Progenitor cell of endocrine pancreas (in vitro differentiated cells): ENCODE data around the gene GDI1. TPM values are rescaled to one million over a fixed set of nuclear protein-coding genes. Genes with fewer than 3 reads are reported as not detected.
A peak's percentile ranks its signal among the peaks of the same experiment; 100 is the strongest.

Experiments used
- DNase-seq: peaks from one replicate; pipeline ENCODE4 v3.0.0; 2021; ENCODE audit warnings: low spot score; ENCODE audit not compliant: unreplicated experiment
- H3K27ac Mint-ChIP-seq: 2 replicates; pipeline ENCODE4 v1.8.0; 2021; ENCODE audit warnings: mild to moderate bottlenecking, moderate library complexity, mixed read lengths
- H3K27me3 Mint-ChIP-seq: 2 replicates; pipeline ENCODE4 v1.8.0; 2021; ENCODE audit warnings: mixed read lengths
- H3K36me3 Mint-ChIP-seq: 2 replicates; pipeline ENCODE4 v1.8.0; 2022; ENCODE audit warnings: mixed read lengths; ENCODE audit not compliant: insufficient read depth
- H3K4me1 Mint-ChIP-seq: 2 replicates; pipeline ENCODE4 v1.8.0; 2021; ENCODE audit warnings: low read depth, mixed read lengths
- H3K4me3 Mint-ChIP-seq: 2 replicates; pipeline ENCODE4 v1.8.0; 2021; ENCODE audit warnings: low read depth, mild to moderate bottlenecking, moderate library complexity, mixed read lengths
- H3K9me3 Mint-ChIP-seq: 2 replicates; pipeline ENCODE4 v1.8.0; 2021; ENCODE audit warnings: low read depth, mixed read lengths
- CTCF ChIP-seq: fragments of 200-600 bp; sonication (generic); IDR thresholded peaks from one replicate; pipeline ENCODE4 v1.5.0; 2021; ENCODE audit warnings: antibody characterized with exemption, mild to moderate bottlenecking; ENCODE audit not compliant: unreplicated experiment
- microRNA-seq: library from miRNA; unstranded; fragments of <30 nt; microRNA quantifications from one replicate; pipeline ENCODE4 v1.1.0, GENCODE V29; 2020; ENCODE audit warnings: borderline number of aligned reads; ENCODE audit not compliant: unreplicated experiment
- total RNA-seq: library from RNA; stranded (reverse); gene quantifications from 2 replicates; pipeline ENCODE4 v1.2.1, GENCODE V29; 2021

Gene GDI1
- total RNA-seq, 1 donor from 2014 or later = 151 TPM

- Mint-ChIP-seq H3K27me3 (no peaks in the 10 kb centered on the region), H3K9me3 (peaks cover 6% of the 10 kb centered on the region), H3K36me3 (peaks cover 2% of the 10 kb centered on the region)
Measured at GRCh38 chrX:154490414-154491083, 53.6 kb downstream of the GDI1 start, which contains the start of gene SLC10A3. SLC10A3 (minus strand) TSS chrX:154490629; CDS start chrX:154488940, 1,689 bp downstream.

More at GRCh38 chrX:154490414-154491083, 53.6 kb downstream of the GDI1 start, which contains the start of gene SLC10A3:
- H3K4me3 Mint-ChIP-seq = peak within 1 kb of the TSS; percentile 78
- peak within 1 kb of the TSS; percentile 98 for H3K27ac Mint-ChIP-seq
- H3K4me1 Mint-ChIP-seq = peaks cover 3% of the 10 kb centered on the region
- peak; percentile 81 for DNase-seq
- TF ChIP-seq CTCF = no peak

Small RNA genes lying within 50 kb of the gene (microRNA-seq; reads per million reads assigned to microRNA genes)
- gene MIR6858 = 9.6 reads per million, percentile 16 among the genes with 10 or more reads in this experiment

Other genes starting within 250 kb of the GDI1 start
- gene OPN1MW2, start 217.4 kb upstream of the GDI1 start, total RNA-seq = not detected in 2 replicates
- not detected in 2 replicates for gene OPN1MW3, start 179.6 kb upstream of the GDI1 start, total RNA-seq
- not detected in 2 replicates for gene TEX28, start 142.0 kb upstream of the GDI1 start, total RNA-seq
- gene TKTL1, start 141.4 kb upstream of the GDI1 start, total RNA-seq = not detected in 2 replicates
- 765 and 777 TPM in 2 replicates for gene FLNA, start 62.5 kb upstream of the GDI1 start, total RNA-seq
- 42.5 and 45.9 TPM in 2 replicates for gene EMD, start 57.9 kb upstream of the GDI1 start, total RNA-seq
- 2,364 and 2,443 TPM in 2 replicates for gene RPL10, start 38.8 kb upstream of the GDI1 start, total RNA-seq
- 12.7 and 14.3 TPM in 2 replicates for gene DNASE1L1, start 27.9 kb upstream of the GDI1 start, total RNA-seq
- 34.5 and 38.4 TPM in 2 replicates for gene TAFAZZIN, start 25.6 kb upstream of the GDI1 start, total RNA-seq
- 82.1 and 87.5 TPM in 2 replicates for gene ATP6AP1, start 8.5 kb upstream of the GDI1 start, total RNA-seq
- 65.8 and 66.7 TPM in 2 replicates for gene FAM50A, start 7.0 kb downstream of the GDI1 start, total RNA-seq
- 135 and 148 TPM in 2 replicates for gene PLXNA3, start 21.1 kb downstream of the GDI1 start, total RNA-seq
- gene LAGE3, start 42.1 kb downstream of the GDI1 start, total RNA-seq = 12.8 and 13.5 TPM in 2 replicates
- gene UBL4A, start 49.5 kb downstream of the GDI1 start, total RNA-seq = 17.7 and 20.0 TPM in 2 replicates
- gene SLC10A3, start 53.5 kb downstream of the GDI1 start, total RNA-seq = 10.4 and 10.9 TPM in 2 replicates
- 29.5 and 34.3 TPM in 2 replicates for gene FAM3A, start 79.1 kb downstream of the GDI1 start, total RNA-seq
- gene G6PD, start 109.7 kb downstream of the GDI1 start, total RNA-seq = 47.7 and 55.1 TPM in 2 replicates
- gene IKBKG, start 110.5 kb downstream of the GDI1 start, total RNA-seq = 16.7 and 19.1 TPM in 2 replicates
- gene CTAG1A, start 148.0 kb downstream of the GDI1 start, total RNA-seq = not detected in 2 replicates
- not detected in 2 replicates for gene CTAG1B, start 182.1 kb downstream of the GDI1 start, total RNA-seq
- not detected in 2 replicates for gene CTAG2, start 216.4 kb downstream of the GDI1 start, total RNA-seq